Right renal cortex interstitium (tissue), 3 donors: ENCODE measurements around the gene TSHZ2. TPM values are rescaled to one million over a fixed set of nuclear protein-coding genes. Genes with fewer than 3 reads are reported as not detected.
"Not testable (repeated sequence)": the region's sequence is repeated elsewhere in the genome, so short reads cannot be mapped to it uniquely, and the experiment has no call there.

Experiments
- DNase-seq, 3 donors: peaks; one replicate each; pipeline ENCODE4 v3.0.0-alpha.2; 2013; ENCODE audit warnings: low read depth in 3 of 3, low spot score in 2 of 3
- polyA plus RNA-seq, 3 donors: library from polyadenylated mRNA; unstranded; fragments of 120-200 nt; gene quantifications; one replicate each; pipeline ENCODE4 v1.2.1, GENCODE V29; 2013; ENCODE audit not compliant: insufficient read length in 3 of 3

TSHZ2 gene
- polyA plus RNA-seq, 3 donors, result 10.5 to 15.0 (median 14.4) TPM

DNA sequence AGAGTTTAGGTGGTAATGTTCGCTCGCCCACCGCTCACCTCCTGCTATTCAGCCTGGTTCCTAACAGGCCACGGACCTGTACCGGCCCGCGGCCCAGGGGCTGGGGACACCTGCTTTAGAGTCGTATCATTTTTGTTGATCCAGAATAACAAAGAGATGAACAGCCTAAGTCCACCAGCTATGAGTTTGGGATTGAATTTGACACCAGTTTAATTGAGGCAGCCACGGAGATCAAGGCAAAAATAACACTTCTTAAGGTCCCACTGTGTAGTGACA is 108.5 kb downstream of the TSHZ2 start:
- no peak for DNase-seq

DNA sequence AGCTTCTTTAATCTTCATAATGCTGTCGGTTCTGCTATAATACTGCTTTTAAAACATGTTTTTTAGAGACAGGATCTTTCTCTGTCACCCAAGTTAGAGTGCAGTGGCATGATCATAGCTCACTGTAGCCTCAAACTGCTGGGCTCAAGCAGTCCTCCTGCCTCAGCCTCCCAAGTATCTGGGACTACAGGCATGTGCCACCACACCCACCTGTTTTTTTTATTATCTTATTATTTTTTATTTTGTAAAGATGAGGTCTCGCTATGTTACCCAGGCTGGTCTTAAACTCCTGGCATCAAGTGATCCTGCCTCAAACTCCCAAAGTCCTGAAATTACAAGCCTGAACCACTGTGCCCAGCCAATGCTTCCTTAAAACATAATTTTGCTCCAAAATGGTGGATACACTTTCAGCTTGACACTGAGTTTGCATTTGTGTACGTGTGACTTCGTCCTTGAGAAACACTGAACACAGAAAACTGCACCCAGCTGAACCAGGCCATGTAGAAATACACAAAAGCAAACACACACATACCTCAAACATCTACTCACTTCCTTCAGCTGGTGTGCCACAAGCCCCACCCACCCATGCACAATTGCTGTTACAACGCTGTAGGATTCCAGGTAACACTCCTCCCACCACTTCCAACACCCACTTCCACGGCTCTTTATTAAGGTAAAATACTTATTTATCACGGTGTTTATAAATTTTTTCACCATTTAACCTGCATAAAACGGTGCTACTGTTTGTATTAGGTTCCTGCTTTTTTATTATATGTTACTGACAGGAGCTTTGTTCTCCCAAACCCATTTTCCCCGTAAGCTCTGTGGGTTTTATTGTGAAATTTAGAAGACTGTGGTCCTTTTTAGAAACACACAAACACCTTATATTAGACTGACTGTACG is 109.1 kb downstream of the TSHZ2 start:
- no peak for DNase-seq

DNA sequence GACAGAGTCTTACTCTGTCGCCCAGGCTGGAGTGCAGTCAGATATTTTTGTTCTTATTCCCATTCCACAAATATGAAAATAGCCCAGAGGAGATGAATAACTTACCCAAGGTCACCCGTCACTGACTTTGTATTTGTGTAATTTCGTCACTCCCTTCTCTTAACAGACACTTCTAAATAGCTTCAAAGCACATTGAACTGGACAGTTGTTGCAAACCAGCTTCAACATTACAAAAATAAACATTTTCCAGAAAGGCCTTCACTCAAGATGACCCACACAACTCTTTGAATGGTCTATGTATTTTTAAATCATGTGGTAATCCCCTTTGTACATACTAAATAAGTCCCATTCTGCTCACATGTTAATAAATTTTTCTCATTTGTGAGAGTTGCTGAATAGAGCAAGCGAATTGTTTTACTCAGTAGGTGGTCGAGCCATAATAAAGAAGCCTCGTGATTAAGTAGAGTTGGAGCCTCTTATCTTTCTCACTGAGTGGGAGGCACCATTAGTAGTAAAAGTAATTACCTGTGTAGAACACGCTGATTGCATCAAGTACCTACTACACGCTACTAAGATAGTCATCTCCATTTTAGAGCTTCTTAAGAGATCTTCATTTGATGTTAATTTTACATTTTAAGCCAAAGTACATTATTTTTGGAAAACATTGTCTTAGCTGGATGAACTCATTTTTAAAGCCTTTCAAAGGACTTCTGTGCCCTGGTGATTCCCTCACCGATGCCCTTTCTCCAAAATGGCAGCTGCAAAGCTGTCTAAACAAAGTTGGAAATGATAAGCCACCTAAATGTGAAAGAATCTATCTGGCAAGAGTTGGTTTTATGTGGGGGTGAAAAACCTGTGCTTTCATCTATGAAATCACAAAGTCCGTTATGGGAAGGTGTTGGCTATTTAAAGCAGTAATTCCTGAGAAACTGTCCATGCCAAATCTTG is 110.0 kb downstream of the TSHZ2 start:
- no peak for DNase-seq

DNA sequence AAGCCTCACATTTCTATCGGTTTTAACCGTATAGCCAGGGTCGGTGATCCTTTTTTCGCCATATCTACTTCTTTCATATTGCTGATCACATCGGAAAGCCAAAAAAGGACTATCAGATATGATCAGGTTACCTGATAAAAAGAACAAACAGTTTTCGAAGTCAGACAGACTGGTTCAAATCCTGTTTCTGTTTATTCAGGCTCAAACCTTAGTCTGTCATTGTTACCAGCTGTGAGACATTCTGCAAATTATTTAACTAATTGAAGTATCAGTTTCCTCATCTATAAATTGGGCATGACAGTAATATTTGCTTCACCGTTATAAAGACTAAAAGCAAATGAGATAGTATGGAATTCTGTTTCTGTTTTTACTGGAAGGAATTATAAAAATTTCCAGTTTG is 111.3 kb downstream of the TSHZ2 start:
- no peak for DNase-seq

DNA sequence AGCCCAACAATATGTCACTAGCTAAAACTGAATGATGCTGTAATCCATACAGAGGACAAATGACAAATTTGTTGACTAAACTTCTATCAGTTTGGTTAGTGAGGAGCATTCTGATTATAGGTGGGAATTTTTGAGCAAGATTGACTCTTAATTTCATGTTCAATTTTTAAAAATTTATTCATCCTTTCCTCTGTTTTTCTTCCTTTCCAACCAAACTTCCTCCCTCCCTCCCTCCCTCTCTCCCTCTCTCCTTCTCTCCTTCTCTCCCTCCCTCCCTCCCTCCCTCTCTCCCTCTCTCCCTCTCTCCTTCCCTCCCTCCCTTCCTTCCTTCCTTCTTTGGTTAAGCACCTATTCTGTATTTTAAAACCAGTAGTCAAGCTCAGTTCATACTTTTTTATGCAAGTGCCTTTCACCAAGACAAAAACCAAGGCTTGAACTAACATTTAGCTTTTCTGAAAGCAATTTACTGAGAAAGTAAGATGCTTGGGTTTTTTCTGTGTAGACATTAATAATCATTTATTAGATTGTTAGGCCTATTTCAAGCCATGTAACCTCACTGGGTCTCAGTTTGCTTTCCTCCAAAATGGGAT is 112.3 kb downstream of the TSHZ2 start:
- no peak for DNase-seq

DNA sequence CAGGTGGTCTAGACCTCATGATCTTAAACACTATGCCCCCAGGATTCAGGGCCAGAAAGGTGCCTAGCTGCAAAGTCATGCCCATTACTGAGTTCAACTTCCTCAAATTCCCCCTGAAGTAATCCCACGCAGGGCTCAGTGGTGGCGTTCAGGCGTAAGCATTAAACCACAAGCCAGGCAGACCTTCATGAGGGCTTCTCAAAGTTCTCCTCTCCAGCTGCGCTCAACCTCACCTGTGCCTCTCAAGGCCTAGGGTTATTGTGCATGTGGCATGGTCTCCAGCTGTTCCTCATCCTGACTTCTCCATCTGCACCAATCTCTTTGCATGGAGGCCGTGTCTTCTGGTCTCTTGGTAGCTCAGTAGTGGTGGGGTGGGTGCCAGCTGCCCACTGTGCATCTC is 113.6 kb downstream of the TSHZ2 start:
- DNase-seq, result no peak

DNA sequence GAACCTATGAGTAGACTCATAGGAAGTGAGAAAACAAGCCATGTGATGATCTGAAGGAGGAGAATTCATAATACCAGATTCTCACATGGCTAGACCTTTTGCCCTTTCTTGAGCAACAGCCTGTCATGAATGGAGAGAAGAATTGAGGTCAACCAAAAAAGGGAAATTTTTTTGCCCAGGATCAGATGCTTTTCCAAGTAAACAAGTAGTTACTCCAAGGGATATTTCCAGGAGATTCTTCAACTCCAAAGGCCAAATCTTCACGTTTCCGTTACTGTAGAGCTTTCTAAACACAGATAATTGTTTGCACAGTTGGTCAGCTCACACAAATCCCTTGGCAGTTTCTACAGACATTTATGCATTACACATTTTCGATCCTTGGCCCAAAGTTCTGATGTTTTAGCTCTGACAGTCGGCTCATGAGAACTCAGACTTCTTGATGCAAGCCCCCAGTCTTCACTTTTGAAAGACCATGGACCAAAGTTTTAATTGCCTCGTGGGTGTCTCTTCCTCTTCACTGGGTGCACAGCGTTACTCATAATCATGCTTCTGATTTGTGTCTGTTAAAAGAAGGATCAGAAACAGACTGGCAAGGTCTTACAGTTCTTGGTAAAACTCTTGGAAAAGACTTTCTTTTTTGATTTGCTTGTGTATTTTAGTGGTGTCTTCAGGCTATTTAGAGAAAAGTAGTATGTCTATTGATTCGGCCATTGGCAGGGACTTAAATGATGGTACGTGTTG is 115.0 kb downstream of the TSHZ2 start:
- no peak for DNase-seq

DNA sequence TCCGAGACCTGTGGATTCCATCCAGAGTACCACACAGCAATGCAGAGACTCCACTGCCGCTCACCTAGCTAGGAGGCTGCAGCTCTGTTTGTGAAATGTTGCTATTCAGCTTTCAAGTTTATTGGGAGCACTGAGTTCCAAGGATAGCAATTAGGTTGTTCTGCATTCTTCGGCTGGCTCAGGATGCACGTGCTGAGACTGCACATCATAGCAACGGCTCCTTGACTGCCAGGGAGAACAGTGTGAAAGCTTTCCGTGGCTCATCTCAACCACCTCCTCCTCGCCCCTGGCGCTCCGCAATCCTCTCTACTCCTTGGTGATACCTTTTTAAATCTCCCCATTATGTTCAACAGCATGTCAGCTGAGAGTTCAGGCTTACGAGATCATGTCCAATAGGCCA is 116.6 kb downstream of the TSHZ2 start:
- no peak for DNase-seq

DNA sequence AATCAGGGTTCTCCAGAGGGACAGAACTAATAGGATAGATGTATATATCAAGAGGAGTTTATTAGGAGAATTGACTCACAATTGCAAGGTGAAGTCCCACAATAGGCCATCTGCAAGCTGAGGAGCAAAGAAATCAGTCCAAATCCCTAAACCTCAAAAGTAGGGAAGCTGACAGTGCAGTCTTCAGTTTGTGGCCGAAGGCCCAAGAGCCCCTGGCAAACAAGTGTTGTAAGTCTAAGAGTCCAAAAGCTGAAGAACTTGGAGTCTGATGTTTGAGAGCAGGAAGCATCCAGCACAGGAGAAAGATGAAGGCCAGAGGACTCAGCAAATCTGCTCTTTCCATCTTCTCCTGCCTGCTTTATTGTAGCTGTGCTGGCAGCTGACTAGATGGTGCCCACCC is 117.7 kb downstream of the TSHZ2 start:
- DNase-seq, result not testable (repeated sequence)

DNA sequence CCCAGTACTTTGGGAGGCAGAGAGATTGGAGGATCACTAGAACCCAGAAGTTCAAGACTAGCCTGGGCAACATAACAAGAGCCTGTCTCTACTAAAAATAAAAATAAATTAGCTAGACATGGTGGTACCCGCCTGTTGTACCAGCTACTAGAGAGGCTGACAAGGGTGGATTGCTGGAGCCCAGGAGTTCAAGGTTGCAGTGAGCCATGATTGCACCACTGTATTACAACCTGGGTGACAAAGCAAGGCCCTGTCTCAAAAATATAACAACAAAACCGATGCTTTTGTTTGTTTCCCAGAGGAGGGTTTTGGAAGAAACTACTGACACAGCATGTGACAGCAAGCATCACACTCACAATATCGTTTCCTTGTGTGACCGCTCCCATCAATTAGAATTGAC is 119.6 kb downstream of the TSHZ2 start:
- no peak for DNase-seq

DNA sequence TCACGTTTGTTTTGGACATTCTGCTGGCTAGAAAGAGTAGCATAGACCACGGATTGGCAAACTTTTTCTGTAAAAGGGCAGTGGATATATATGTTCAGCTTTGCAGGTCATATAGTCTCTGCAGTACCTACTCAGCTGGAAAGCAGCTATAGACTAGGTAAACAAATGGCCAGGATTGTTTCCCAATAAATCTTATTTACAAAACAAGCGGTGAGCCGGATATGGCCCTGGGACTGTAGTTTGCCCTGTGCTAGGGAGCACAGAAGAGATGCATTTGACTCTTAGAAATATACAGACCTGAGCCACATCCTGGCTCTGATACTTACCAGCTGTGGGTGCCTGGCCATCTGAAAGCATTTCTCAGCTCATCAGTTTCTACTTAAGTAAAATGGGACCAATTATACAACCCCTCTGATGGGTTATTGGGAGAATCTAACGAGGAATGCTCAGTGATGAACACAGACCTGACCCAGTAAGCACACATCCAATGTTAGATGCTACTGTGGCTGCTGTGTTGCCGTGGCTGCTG is 120.7 kb downstream of the TSHZ2 start:
- no peak for DNase-seq

DNA sequence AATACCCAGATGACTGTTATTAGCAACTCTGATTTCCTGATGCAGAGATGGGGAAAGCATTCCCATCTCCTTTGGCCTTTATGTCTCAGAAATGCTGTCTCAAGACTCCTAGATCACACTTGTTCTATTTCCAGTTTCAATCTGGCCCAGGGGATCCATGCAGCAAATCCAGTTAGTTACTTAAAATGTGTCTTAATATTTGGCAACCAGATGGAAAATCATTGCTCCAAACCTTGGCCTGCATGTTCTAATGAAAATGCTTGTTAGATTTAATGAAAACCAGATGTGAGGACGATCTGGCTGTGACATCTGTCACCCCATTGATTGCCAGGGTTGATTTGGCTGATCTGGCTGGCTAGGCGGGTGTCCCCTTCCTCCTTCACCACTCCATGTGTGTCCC is 125.2 kb downstream of the TSHZ2 start:
- no peak for DNase-seq

DNA sequence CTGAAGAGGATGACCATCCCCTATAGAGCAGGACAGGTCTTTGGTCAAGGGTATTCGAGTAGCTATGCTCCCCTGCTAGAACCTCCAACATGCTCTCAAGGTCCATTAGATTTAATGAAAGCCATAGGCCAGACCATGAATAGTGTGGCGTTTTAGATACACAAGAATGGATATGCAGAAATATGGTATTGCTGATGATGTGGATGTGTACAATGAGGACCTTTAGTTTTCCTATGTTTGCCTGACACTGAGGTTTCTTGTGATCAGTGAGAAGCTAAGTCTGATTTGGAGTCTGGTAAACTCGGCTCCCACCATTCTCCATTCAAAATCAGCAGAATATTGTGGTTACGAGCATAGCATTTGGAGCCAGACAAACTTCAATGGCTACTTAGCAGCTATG is 125.6 kb downstream of the TSHZ2 start:
- no peak for DNase-seq

DNA sequence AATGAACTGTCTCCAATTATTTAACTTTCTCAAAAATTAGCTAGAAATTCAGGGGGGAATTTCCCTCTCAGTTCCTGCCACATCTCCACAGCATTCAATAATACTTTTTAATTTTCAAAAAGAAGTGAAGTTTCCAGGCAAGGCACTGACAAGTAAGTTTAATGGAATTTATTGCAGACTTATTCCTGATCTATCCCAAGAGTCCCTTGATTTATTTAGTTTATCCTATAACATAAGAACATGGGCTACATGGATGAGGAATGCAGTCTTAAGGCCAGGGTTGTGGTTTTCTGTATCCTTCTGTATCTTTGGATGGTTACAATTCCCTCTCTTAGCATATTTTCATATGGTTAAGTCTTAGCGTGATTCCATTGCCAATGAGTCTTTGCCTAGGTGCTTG is 126.5 kb downstream of the TSHZ2 start:
- no peak for DNase-seq

DNA sequence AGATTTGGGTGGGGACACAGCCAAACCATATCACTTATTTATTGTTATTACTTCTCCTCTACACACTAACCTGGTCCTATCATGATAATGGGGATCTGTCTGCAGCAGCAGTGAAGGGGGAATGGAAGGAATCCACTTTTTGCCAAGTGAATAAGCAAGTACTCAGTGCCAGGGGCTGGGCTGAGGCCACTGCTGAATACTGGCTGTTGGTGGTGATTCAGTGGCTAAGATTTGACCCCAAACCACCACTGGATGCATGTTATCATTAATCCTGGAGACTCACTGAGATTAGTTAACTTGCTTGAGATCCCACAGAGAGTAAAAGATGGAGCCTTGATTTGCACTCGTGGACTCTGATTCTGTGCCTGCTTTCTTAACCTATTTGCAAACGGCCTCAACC is 127.7 kb downstream of the TSHZ2 start:
- DNase-seq, result no peak

DNA sequence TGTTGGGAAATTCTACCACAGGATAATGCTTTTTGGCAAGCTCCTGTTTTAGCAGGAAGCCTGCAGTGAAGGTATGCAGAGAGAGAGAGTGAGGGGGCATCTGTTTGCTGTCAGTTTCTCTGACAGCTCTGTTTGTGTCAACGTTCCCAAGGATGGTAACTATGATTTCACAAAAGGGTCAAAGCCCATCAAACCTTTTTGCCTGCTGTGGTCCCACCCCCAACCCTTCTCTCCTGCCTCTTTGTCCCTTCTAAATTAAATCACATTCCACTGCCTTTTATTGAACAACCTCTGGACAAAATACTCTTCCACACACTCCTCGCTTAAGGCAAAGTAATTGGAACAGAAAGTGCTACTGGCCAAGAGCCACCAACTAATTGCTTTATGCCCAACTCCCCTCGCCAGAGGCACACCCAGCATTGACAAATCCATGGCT is 128.3 kb downstream of the TSHZ2 start:
- DNase-seq, result no peak

DNA sequence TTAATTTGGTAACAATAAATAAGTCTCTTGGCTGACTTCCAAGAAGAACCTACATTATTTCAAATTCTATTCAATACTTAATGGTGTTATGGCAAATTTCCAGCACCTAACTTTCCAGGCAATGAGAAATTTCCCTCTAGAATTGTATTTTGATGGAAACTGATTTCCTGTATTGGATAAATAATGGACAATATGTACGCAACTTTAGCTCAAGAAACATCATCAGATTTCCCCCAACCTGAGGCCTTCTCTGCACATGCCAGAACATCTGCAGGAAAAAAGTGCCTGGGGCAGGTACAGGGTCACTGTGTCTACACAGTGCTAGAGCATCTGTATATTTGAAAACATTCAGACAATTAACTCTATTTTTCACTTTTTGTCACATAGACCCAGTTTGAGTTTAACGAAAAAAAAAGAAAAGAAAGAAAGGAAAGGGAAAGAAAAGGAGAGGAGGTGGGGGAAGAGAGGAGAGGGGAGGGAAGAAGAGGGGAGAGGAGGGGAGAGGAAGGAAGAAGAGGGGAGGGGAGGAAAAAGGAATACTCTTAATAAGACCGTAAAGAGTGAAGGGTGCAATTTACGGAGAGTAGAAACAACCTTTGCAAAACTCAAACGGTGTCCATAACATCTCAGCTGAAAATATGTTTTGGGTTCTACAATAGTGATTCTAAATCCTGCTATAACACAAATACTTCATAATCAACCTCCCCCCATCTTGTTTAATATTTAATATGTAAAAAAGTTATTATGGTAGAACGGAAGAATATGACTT is 130.0 kb downstream of the TSHZ2 start:
- DNase-seq, result no peak

DNA sequence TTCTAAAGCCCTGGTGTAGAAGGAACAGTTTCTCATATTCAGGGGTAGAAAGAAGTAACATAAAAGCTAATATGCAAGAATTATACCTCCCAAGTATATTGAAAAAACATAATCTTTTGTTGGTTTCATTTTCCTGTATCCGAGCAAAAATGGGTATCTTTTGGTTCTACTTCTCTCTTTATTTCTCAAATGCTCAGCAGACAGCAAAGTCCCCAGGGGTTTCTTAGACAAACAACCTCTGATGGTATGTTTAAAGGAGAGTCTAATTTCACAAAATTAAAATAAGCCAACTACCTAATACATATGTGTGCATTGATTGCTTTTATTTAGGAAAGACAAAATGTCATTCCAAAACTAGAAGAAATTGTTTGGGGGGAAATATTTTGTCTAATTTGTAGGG is 131.0 kb downstream of the TSHZ2 start:
- no peak for DNase-seq

DNA sequence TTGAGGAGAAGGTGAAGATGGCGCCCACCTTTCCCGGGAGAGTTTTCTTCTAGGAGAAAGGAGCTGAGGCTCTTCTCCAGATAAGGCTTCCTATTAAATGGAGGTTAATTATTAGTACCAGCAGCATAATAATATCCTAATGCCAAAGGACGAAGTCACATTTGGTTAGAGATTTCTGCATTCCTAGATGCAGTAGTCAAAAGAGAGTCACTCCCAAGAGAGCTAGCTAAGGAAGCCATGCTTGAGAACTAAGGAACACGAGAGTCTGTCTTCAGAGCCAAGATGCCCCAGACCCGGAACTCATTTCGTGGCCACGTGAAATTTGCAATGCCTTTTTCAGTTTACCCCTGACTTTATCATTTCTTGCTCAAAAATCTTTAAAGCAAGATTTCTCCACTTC is 132.7 kb downstream of the TSHZ2 start:
- no peak for DNase-seq

DNA sequence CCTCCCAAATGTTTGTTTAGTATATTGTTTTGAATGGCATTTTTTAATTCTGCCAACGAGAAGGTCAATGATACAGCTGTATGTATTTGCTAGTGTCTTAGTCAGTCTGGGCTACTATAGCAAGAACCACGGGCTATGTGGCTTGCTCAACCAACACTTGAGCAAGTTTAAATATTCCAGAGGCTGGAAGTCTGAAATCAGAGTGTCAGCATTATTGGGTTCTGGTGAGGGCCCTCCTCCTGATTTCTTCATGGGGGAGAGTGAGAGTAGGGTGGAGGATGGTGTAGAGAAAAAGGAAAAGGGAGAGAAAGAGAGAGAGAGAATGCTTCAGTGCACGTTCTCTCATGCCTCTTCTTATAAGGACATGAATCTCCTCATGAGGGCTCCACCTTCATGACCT is 144.6 kb downstream of the TSHZ2 start:
- no peak for DNase-seq
